Natural killer cell (primary cell): ENCODE measurements around the gene ANKRD12. TPM values are rescaled to one million over a fixed set of nuclear protein-coding genes. Genes with fewer than 3 reads are reported as not detected.

Source experiments
- ATAC-seq, 3 donors: fragments of 150-1000 bp in 2 of 3; fragments of 200-7000 bp in 1 of 3; cut with Tn5 transposase; 1 replicate in 1 of 3; 2 replicates in 2 of 3; pipeline ENCODE4 v1.10.0; 2021; ENCODE audit warnings: mild to moderate bottlenecking in 2 of 3, moderate library complexity in 2 of 3
- DNase-seq, 2 donors: peaks; one replicate each; pipeline versions ENCODE4 v3.0.0 to v3.0.0-alpha.2; 2013 to 2021; ENCODE audit warnings: mixed read lengths in 1 of 2
- H3K27ac ChIP-seq: one replicate; pipeline ENCODE4 v1.5.1; 2013; ENCODE audit warnings: mild to moderate bottlenecking, low read length
- H3K27me3 ChIP-seq: one replicate; pipeline ENCODE4 v1.6.1; 2013; ENCODE audit warnings: low read length; ENCODE audit not compliant: control insufficient read depth, insufficient read depth
- H3K36me3 ChIP-seq: one replicate; pipeline ENCODE4 v1.6.1; 2013; ENCODE audit warnings: low read length; ENCODE audit not compliant: control insufficient read depth, insufficient read depth
- H3K4me1 ChIP-seq: one replicate; pipeline ENCODE4 v1.6.1; 2013; ENCODE audit warnings: low read length; ENCODE audit not compliant: control insufficient read depth, insufficient read depth
- H3K4me3 ChIP-seq: one replicate; pipeline ENCODE4 v1.5.1; 2013; ENCODE audit warnings: low read length
- H3K9me3 ChIP-seq: one replicate; pipeline ENCODE4 v1.6.1; 2013; ENCODE audit warnings: low read length; ENCODE audit not compliant: control insufficient read depth, insufficient read depth
- H3K27ac Mint-ChIP-seq, 2 donors: one replicate each; pipeline ENCODE4 v1.8.0; 2022; ENCODE audit warnings: mild to moderate bottlenecking in 2 of 2, mixed read lengths in 2 of 2, moderate library complexity in 1 of 2
- H3K27me3 Mint-ChIP-seq, 2 donors: one replicate each; pipeline ENCODE4 v1.8.0; 2022; ENCODE audit warnings: low read depth in 2 of 2, mixed read lengths in 2 of 2
- H3K36me3 Mint-ChIP-seq: one replicate; pipeline ENCODE4 v1.8.0; 2022; ENCODE audit warnings: mixed read lengths
- H3K4me1 Mint-ChIP-seq, 2 donors: one replicate each; pipeline ENCODE4 v1.8.0; 2022; ENCODE audit warnings: mixed read lengths in 2 of 2
- H3K4me3 Mint-ChIP-seq: one replicate; pipeline ENCODE4 v1.8.0; 2022; ENCODE audit warnings: mild to moderate bottlenecking, moderate library complexity, mixed read lengths
- H3K9me3 Mint-ChIP-seq, 2 donors: one replicate each; pipeline ENCODE4 v1.8.0; 2022; ENCODE audit warnings: mixed read lengths in 2 of 2
- WGBS: methylation state at CpG from one replicate; pipeline ENCODE4 v1.1.7; 2013; ENCODE audit warnings: missing lambda C conversion rate; ENCODE audit not compliant: insufficient coverage; 5-methylcytosine and 5-hydroxymethylcytosine counted together
- intact Hi-C: fragments of 100-400 bp; cut with micrococcal nuclease; formaldehyde crosslinking; loops from one replicate; pipeline ENCODE4 v1.14.2; 2022
- total RNA-seq, 4 donors: library from RNA; stranded (reverse); fragments of 120-200 nt in 1 of 4; gene quantifications; one replicate each; pipeline versions ENCODE4 v1.2.3 to v1.2.4, GENCODE V29; 2013 to 2022
- TF ChIP-seq, protein P1 (sequence below): fragments of 200-600 bp; IDR thresholded peaks from one replicate; pipeline ENCODE4 v1.8.0; 2022; ENCODE audit warnings: antibody characterized with exemption

Gene ANKRD12
- total RNA-seq, 3 donors from 2014 or later (not counting 1 experiment from before 2014, with no cell fraction given) = 136 to 148 (median 141) TPM

GRCh38 chr18:9249254-9249653, 112.7 kb downstream of the ANKRD12 start:
- H3K36me3 Mint-ChIP-seq = peaks cover 3% of the 10 kb centered on the region
- H3K4me3 ChIP-seq = no peak overlapping the region
- no peaks in the 10 kb centered on the region for H3K27me3 ChIP-seq
- no peaks in the 10 kb centered on the region for H3K4me1 ChIP-seq
- peaks cover 6% of the 10 kb centered on the region in 2 donors for H3K4me1 Mint-ChIP-seq
- intact Hi-C loops = no loop called here
- ATAC-seq (no peak), DNase-seq (no peak)
- H3K9me3 Mint-ChIP-seq = no peaks in the 10 kb centered on the region
- H3K27ac ChIP-seq = no peak overlapping the region
- H3K27ac Mint-ChIP-seq = peak overlapping the region in 1 of 2 donors; percentile 46
- TF ChIP-seq, protein P1, sequence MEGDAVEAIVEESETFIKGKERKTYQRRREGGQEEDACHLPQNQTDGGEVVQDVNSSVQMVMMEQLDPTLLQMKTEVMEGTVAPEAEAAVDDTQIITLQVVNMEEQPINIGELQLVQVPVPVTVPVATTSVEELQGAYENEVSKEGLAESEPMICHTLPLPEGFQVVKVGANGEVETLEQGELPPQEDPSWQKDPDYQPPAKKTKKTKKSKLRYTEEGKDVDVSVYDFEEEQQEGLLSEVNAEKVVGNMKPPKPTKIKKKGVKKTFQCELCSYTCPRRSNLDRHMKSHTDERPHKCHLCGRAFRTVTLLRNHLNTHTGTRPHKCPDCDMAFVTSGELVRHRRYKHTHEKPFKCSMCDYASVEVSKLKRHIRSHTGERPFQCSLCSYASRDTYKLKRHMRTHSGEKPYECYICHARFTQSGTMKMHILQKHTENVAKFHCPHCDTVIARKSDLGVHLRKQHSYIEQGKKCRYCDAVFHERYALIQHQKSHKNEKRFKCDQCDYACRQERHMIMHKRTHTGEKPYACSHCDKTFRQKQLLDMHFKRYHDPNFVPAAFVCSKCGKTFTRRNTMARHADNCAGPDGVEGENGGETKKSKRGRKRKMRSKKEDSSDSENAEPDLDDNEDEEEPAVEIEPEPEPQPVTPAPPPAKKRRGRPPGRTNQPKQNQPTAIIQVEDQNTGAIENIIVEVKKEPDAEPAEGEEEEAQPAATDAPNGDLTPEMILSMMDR = no peak
- no peaks in the 10 kb centered on the region for H3K9me3 ChIP-seq
- H3K4me3 Mint-ChIP-seq = no peak overlapping the region
- H3K27me3 Mint-ChIP-seq = no peaks in the 10 kb centered on the region
- no CpG with 5 or more reads among the region's 2 CpGs for WGBS
- peaks cover 20% of the 10 kb centered on the region for H3K36me3 ChIP-seq

DNA sequence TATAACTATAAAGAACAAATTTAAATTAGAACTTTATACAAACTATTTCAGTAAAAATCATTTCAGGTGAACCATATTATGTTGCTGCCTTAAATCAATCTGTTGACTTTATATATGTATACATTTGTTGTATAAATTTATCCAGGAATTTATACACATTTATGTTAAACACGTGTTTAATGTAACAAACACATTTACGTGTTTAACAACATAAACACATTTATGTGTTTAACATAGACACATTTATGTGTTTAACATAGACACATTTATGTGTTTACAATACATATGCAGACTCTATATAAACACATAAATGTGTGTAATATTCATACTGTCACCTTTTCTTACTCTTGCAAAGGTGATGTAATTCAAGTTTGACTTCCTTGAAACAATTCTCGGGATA, 122.6 kb downstream of the ANKRD12 start:
- peaks cover 30% of the 10 kb centered on the region for H3K36me3 Mint-ChIP-seq
- H3K9me3 ChIP-seq = no peaks in the 10 kb centered on the region
- no peaks in the 10 kb centered on the region for H3K9me3 Mint-ChIP-seq
- DNase-seq = no peak
- H3K27me3 ChIP-seq = no peaks in the 10 kb centered on the region
- H3K27ac Mint-ChIP-seq = no peak overlapping the region
- peaks cover 7 to 8% of the 10 kb centered on the region in 2 donors for H3K4me1 Mint-ChIP-seq
- H3K4me3 Mint-ChIP-seq = no peak overlapping the region
- no peaks in the 10 kb centered on the region for H3K27me3 Mint-ChIP-seq
- ATAC-seq = no peak
- TF ChIP-seq, protein P1 = no peak
- H3K36me3 ChIP-seq = peaks cover 19% of the 10 kb centered on the region
- WGBS = 89% methylated on average over 1 of the region's 3 CpGs
- intact Hi-C loops = no loop called here
- H3K4me3 ChIP-seq = no peak overlapping the region
- no peaks in the 10 kb centered on the region for H3K4me1 ChIP-seq
- H3K27ac ChIP-seq = no peak overlapping the region

DNA sequence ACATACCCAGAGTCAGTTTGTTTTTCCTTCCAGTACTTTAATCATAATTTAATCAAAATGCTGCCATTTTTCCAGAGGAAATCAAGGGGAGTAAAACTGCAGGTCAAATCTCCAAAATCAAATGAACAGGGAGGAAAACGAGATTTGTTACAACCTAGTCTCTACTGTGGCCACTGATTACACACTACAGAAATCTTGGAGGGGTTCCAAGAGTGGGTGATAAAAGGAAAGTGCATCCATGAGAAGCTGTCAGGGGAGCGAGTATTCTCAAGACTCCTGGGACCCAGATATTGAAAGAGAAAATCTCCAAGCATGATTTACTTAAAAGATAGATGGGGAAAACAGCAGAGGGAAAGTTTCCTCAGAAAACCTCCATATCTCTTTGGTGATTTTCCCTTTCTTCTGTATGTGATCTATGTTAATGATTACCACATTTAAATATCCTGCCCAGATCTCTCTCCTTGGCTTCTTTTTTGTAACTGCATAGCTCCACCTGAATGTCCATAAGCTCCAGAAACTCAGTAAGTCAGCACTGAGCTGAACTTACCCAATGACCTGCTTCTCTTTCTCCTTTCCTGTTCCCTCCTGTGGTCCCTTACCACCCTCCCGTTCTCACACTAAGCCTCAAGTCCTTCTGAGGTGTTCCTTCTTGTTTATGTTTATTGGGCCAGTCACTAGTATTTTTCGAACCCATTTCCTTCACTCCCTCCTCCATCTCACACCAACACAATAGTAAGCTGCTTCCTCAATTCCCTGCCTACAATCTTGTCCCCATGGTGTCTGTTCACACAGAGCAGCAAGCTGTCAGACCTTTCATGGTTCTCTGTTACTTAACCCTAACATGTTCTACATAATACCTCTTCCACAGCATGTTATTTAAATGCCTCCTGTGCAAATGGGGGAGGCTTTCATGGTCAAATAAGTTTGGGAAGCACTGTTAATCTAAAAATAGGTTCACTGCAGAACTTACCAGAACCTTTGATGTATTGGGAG, 124.1 kb downstream of the ANKRD12 start:
- Histone ChIP-seq H3K27ac (no peak overlapping the region), H3K4me3 (no peak overlapping the region), H3K4me1 (no peaks in the 10 kb centered on the region), H3K36me3 (peaks cover 16% of the 10 kb centered on the region), H3K27me3 (no peaks in the 10 kb centered on the region), H3K9me3 (no peaks in the 10 kb centered on the region)
- Mint-ChIP-seq H3K27ac (peak overlapping the region; percentile 7 to 67), H3K9me3 (no peaks in the 10 kb centered on the region), H3K4me1 (peaks cover 7 to 8% of the 10 kb centered on the region in 2 donors), H3K4me3 (no peak overlapping the region), H3K36me3 (peaks cover 15% of the 10 kb centered on the region), H3K27me3 (no peaks in the 10 kb centered on the region)
- ATAC-seq (no peak), DNase-seq (no peak)
- 91% methylated on average over 3 of the region's 4 CpGs for WGBS
- intact Hi-C loops = no loop called here
- TF ChIP-seq, protein P1 = no peak
